Eye (tissue), 1 donor: Measurements from ENCODE around the gene CYP1A2.
"Not testable (repeated sequence)": the region's sequence is repeated elsewhere in the genome, so short reads cannot be mapped to it uniquely, and the experiment has no call there.

Experiments used
- DNase-seq: peaks from one replicate; pipeline ENCODE4 v3.0.0-alpha.2; 2015

The CYP1A2 gene

GRCh38 chr15:74748322-74748946, at the start of gene CYP1A2:
CYP1A2 (plus strand) TSS chr15:74748845; CDS start chr15:74749739, 894 bp downstream.
- no peak for DNase-seq

GRCh38 chr15:74709011-74709410, 39.6 kb upstream of the CYP1A2 start:
- no peak for DNase-seq

- no peak for DNase-seq
Observed at GRCh38 chr15:74709892-74710291, 38.8 kb upstream of the CYP1A2 start.

- DNase-seq: no peak
Observed at GRCh38 chr15:74710319-74711094, 38.1 kb upstream of the CYP1A2 start.

GRCh38 chr15:74712311-74712710, 36.3 kb upstream of the CYP1A2 start:
- DNase-seq: no peak

- DNase-seq: no peak
Observed at GRCh38 chr15:74716651-74717050, 32.0 kb upstream of the CYP1A2 start.

- no peak for DNase-seq
Observed at GRCh38 chr15:74722591-74722990, 26.1 kb upstream of the CYP1A2 start.

- DNase-seq: no peak
Observed at GRCh38 chr15:74723187-74723586, 25.5 kb upstream of the CYP1A2 start.

GRCh38 chr15:74723754-74724334, 24.8 kb upstream of the CYP1A2 start:
- peak; percentile 90 for DNase-seq

- no peak for DNase-seq
Observed at GRCh38 chr15:74724570-74725224, 23.9 kb upstream of the CYP1A2 start.

GRCh38 chr15:74725225-74725774, 23.3 kb upstream of the CYP1A2 start, which contains the start of gene CYP1A1:
CYP1A1 (minus strand) TSS chr15:74725528; CDS start chr15:74723097, 2,431 bp downstream.
- peak; percentile 41 for DNase-seq

- DNase-seq: peak; percentile 59
Observed at GRCh38 chr15:74725845-74726773, 22.5 kb upstream of the CYP1A2 start.

GRCh38 chr15:74726774-74727164, 21.9 kb upstream of the CYP1A2 start:
- DNase-seq: no peak

- DNase-seq: no peak
Observed at GRCh38 chr15:74727727-74728126, 20.9 kb upstream of the CYP1A2 start.

- not testable (repeated sequence) for DNase-seq
Observed at GRCh38 chr15:74728699-74729098, 19.9 kb upstream of the CYP1A2 start.

GRCh38 chr15:74729372-74729771, 19.3 kb upstream of the CYP1A2 start:
- not testable (repeated sequence) for DNase-seq

- DNase-seq: no peak
Observed at GRCh38 chr15:74730619-74731316, 17.9 kb upstream of the CYP1A2 start.

- DNase-seq: no peak
Observed at GRCh38 chr15:74732846-74733245, 15.8 kb upstream of the CYP1A2 start.

- DNase-seq: no peak
Observed at GRCh38 chr15:74733269-74733668, 15.4 kb upstream of the CYP1A2 start.

GRCh38 chr15:74735305-74735704, 13.3 kb upstream of the CYP1A2 start:
- DNase-seq: no peak

GRCh38 chr15:74738239-74738638, 10.4 kb upstream of the CYP1A2 start:
- not testable (repeated sequence) for DNase-seq
